Endothelial cell of umbilical vein (primary cell): ENCODE data around the gene ANAPC13. TPM values are rescaled to one million over a fixed set of nuclear protein-coding genes. Genes with fewer than 3 reads are reported as not detected.

Experiments used
- BruUV-seq: library from RNA; stranded (reverse); fragments of 400-500 nt; replicated peaks from 2 replicates; lab custom pipeline; 2021; lab: Mats Ljungman, UMichigan
- CTCF ChIA-PET: fragments of 300-600, 350-600 bp; sonication (Branson Sonifier 250); formaldehyde crosslinking; loops from one replicate; lab custom pipeline; 2021; ENCODE audit warnings: antibody characterized with exemption, inconsistent platforms; lab: Charles Lee
- POLR2A ChIA-PET: fragments of 300-600, 350-600 bp; sonication (Branson Sonifier 250); formaldehyde crosslinking; loops from one replicate; lab custom pipeline; 2021; ENCODE audit warnings: antibody characterized with exemption, inconsistent platforms; lab: Charles Lee
- DNase-seq: peaks from one replicate; pipeline ENCODE4 v3.0.0-alpha.2; 2011; ENCODE audit warnings: low read depth, low spot score
- FAIRE-seq: peaks from 2 replicates; lab custom pipeline; 2011; peaks lifted over from hg19 to GRCh38; lab: Jason Lieb, UNC
- H2AFZ ChIP-seq: 2 replicates; pipeline ENCODE4 v1.6.0; 2012; ENCODE audit warnings: low read depth, low read length, control low read depth, inconsistent platforms
- H3K27ac ChIP-seq: 2 replicates; pipeline ENCODE4 v1.5.1; 2011; ENCODE audit warnings: low read depth, mild to moderate bottlenecking, control low read depth, low read length, moderate library complexity; ENCODE audit not compliant: insufficient read depth
- H3K27me3 ChIP-seq, 2 experiments: 2 replicates each; pipeline versions ENCODE4 v1.6.0 to v1.6.1; 2011; ENCODE audit warnings: low read length in 2 of 2, mixed read lengths in 1 of 2; ENCODE audit not compliant: control insufficient read depth in 2 of 2, insufficient read depth in 2 of 2
- H3K36me3 ChIP-seq, 2 experiments: 2 replicates in 1 of 2; 3 replicates in 1 of 2; pipeline ENCODE4 v1.5.1; 2011; ENCODE audit warnings: low read length in 2 of 2, mild to moderate bottlenecking in 1 of 2, moderate library complexity in 1 of 2; ENCODE audit not compliant: control insufficient read depth in 2 of 2, insufficient read depth in 2 of 2; ENCODE audit errors: extremely low read depth in 1 of 2
- H3K4me1 ChIP-seq: 3 replicates; pipeline ENCODE4 v1.5.1; 2011; ENCODE audit warnings: mild to moderate bottlenecking, low read length; ENCODE audit not compliant: control insufficient read depth, insufficient read depth; ENCODE audit errors: extremely low read depth
- H3K4me2 ChIP-seq: 2 replicates; pipeline ENCODE4 v1.6.1; 2011; ENCODE audit warnings: low read length, control low read depth, mixed read lengths; ENCODE audit not compliant: insufficient read depth
- H3K4me3 ChIP-seq, 3 experiments: fragments of 200-600 bp in 1 of 3; sonication (generic), shearing (Covaris generic) in 1 of 3; replicated peaks in 1 of 3; 2 replicates each; pipeline ENCODE4 v1.5.1; 2011 to 2016; ENCODE audit warnings: control low read depth in 3 of 3, low read length in 3 of 3, mild to moderate bottlenecking in 2 of 3, inconsistent platforms in 1 of 3, low read depth in 1 of 3, moderate library complexity in 1 of 3; ENCODE audit not compliant: insufficient read depth in 1 of 3
- H3K79me2 ChIP-seq: 2 replicates; pipeline ENCODE4 v1.6.0; 2012; ENCODE audit warnings: low read length, inconsistent platforms; ENCODE audit not compliant: control insufficient read depth, insufficient read depth
- H3K9ac ChIP-seq: replicated peaks from 2 replicates; pipeline ENCODE3; 2011; ENCODE audit warnings: low read length, control low read depth; ENCODE audit not compliant: insufficient read depth; ENCODE audit errors: extremely low read depth
- H3K9me1 ChIP-seq: replicated peaks from 3 replicates; pipeline ENCODE4 v1.6.0; 2011; ENCODE audit warnings: mild to moderate bottlenecking, low read length; ENCODE audit not compliant: control insufficient read depth, insufficient read depth; ENCODE audit errors: extremely low read depth
- H3K9me3 ChIP-seq: replicated peaks from 2 replicates; pipeline ENCODE4 v1.5.1; 2012; ENCODE audit warnings: low read length, inconsistent platforms; ENCODE audit not compliant: control insufficient read depth, insufficient read depth
- H4K20me1 ChIP-seq: replicated peaks from 2 replicates; pipeline ENCODE3; 2011; ENCODE audit warnings: mild to moderate bottlenecking, low read length; ENCODE audit not compliant: control insufficient read depth, insufficient read depth; ENCODE audit errors: extremely low read depth
- CTCF ChIP-seq, 2 donors: IDR thresholded peaks; 1 replicate in 1 of 2; 2 replicates in 1 of 2; pipeline ENCODE4 v1.5.1; 2011; ENCODE audit warnings: low read length in 2 of 2, mild to moderate bottlenecking in 2 of 2, moderate library complexity in 2 of 2, control low read depth in 1 of 2, inconsistent platforms in 1 of 2, low read depth in 1 of 2; ENCODE audit not compliant: insufficient read depth in 1 of 2; ENCODE audit errors: extremely low read depth in 1 of 2
- EZH2 ChIP-seq: IDR thresholded peaks from 2 replicates; pipeline ENCODE4 v1.6.1; 2012; ENCODE audit warnings: borderline replicate concordance, low read depth, mild to moderate bottlenecking, moderate library complexity, low read length, inconsistent platforms; ENCODE audit not compliant: severe bottlenecking
- GATA2 ChIP-seq: IDR thresholded peaks from 2 replicates; pipeline ENCODE4 v1.7.0; 2011; ENCODE audit warnings: low read depth, mild to moderate bottlenecking, moderate library complexity, mixed read lengths, low read length; ENCODE audit not compliant: insufficient read length, insufficient read depth
- MAX ChIP-seq: IDR thresholded peaks from 2 replicates; pipeline ENCODE4 v1.6.1; 2011; ENCODE audit not compliant: insufficient read depth, insufficient read length
- MYC ChIP-seq: IDR thresholded peaks from one replicate; pipeline ENCODE4 v1.6.1; 2011; ENCODE audit warnings: mild to moderate bottlenecking, low read depth, low read length
- POLR2A ChIP-seq: IDR thresholded peaks from 2 replicates; pipeline ENCODE4 v1.6.1; 2012; ENCODE audit warnings: low read depth, mild to moderate bottlenecking, control low read depth, low read length
- POLR2AphosphoS5 ChIP-seq: IDR thresholded peaks from 2 replicates; pipeline ENCODE4 v1.6.1; 2012; ENCODE audit warnings: low read depth, mild to moderate bottlenecking, control low read depth, low read length, moderate library complexity; ENCODE audit not compliant: insufficient read depth
- dilution Hi-C: fragments of 300-500 bp; cut with MboI; formaldehyde crosslinking; loops from one replicate; pipeline ENCODE4 v1.15.0; 2019; ENCODE audit warnings: low sequenced_read_pairs; ENCODE audit not compliant: extremely low pct_ligation_motif_present
- intact Hi-C: fragments of 100-400 bp; cut with micrococcal nuclease; formaldehyde crosslinking; loops from one replicate; pipeline ENCODE4 v1.10.0; 2022
- polyA plus RNA-seq, 4 experiments: library from polyadenylated mRNA; depleted of rRNA in 3 of 4; stranded (reverse) in 3 of 4; unstranded in 1 of 4; fragments of >200 nt; gene quantifications; 2 replicates each; pipeline versions ENCODE4 v1.2.1 to v1.2.3, GENCODE V29; 2011 to 2012; ENCODE audit warnings: missing spikeins in 1 of 4
- total RNA-seq: library from RNA; stranded (reverse); gene quantifications from 2 replicates; pipeline ENCODE4 v1.2.3, GENCODE V29; 2021

ANAPC13 gene
- total and polyA plus RNA-seq, 2 donors (not counting 3 experiments of a cell fraction or from before 2014, with no cell fraction given) = 48.4 to 50.8 TPM

GRCh38 chr3:134441321-134441720, 44.5 kb downstream of the ANAPC13 start:
- DNase-seq (no peak), FAIRE-seq (no peak)
- H3K4me1 ChIP-seq = peaks cover 12% of the 10 kb centered on the region
- intact Hi-C loops (no loop called here), dilution Hi-C loops (no loop called here)
- H3K27me3 ChIP-seq = peaks cover 10 to 11% of the 10 kb centered on the region in 2 experiments
- no TSS peak for BruUV-seq
- H3K4me3 ChIP-seq = no peak overlapping the region
- ChIA-PET CTCF (no interaction called here), POLR2A (no interaction called here)
- H3K9me3 ChIP-seq = no peaks in the 10 kb centered on the region
- TF ChIP-seq EZH2 = no peak
- no peak for TF ChIP-seq MYC
- no peak for TF ChIP-seq GATA2
- no peak for TF ChIP-seq POLR2A
- TF ChIP-seq CTCF (IDR thresholded peaks at IDR 0.05; ENCODE audit: extremely low read depth in 1 of 2, insufficient read depth in 1 of 2, low read depth in 1 of 2, low read length in 2 of 2) = no peak
- TF ChIP-seq MAX = no peak
- TF ChIP-seq POLR2AphosphoS5 = no peak
- no peaks in the 10 kb centered on the region for H3K36me3 ChIP-seq
- H3K27ac ChIP-seq = no peak overlapping the region
- no peak overlapping the region for H2AFZ ChIP-seq
- no peaks in the 10 kb centered on the region for H4K20me1 ChIP-seq
- no peak overlapping the region for H3K4me2 ChIP-seq
- no peaks in the 10 kb centered on the region for H3K9me1 ChIP-seq
- H3K79me2 ChIP-seq = no peaks in the 10 kb centered on the region
- no peak overlapping the region for H3K9ac ChIP-seq
